IMR-90 (cell line): ENCODE data around the gene FADD. TPM values are rescaled to one million over a fixed set of nuclear protein-coding genes. Genes with fewer than 3 reads are reported as not detected.

Source experiments
- ATAC-seq: fragments of 200-7000 bp; cut with Tn5 transposase; 2 replicates; pipeline ENCODE4 v1.9.1; 2020; ENCODE audit warnings: low read depth, mild to moderate bottlenecking, moderate library complexity
- BruUV-seq: library from RNA; stranded (reverse); fragments of 400-500 nt; replicated peaks from 2 replicates; lab custom pipeline; 2021; lab: Mats Ljungman, UMichigan
- CTCF ChIA-PET: fragments of 300-600 bp; formaldehyde crosslinking; extraction: SDS; loops from one replicate; lab custom pipeline; 2021; ENCODE audit warnings: antibody characterized with exemption; lab: Yijun Ruan, JAX
- POLR2A ChIA-PET: fragments of 300-600 bp; sonication (Branson Sonifier 250); formaldehyde crosslinking; loops from one replicate; lab custom pipeline; 2022; ENCODE audit warnings: antibody characterized with exemption; ENCODE audit not compliant: unreplicated experiment; lab: Charles Lee
- DNase-seq: peaks from one replicate; pipeline ENCODE4 v3.0.0; 2013
- H2AFZ ChIP-seq: replicated peaks from 2 replicates; pipeline ENCODE3; 2013; ENCODE audit warnings: low read length, mild to moderate bottlenecking; ENCODE audit not compliant: poor library complexity
- H2AK5ac ChIP-seq: 2 replicates; pipeline ENCODE4 v1.6.1; 2013; ENCODE audit warnings: low read depth, low read length, inconsistent platforms
- H2AK9ac ChIP-seq: replicated peaks from 2 replicates; pipeline ENCODE3; 2013; ENCODE audit warnings: mild to moderate bottlenecking, low read depth, low read length, moderate library complexity; ENCODE audit not compliant: poor library complexity
- H2BK120ac ChIP-seq: 2 replicates; pipeline ENCODE4 v1.6.1; 2013; ENCODE audit warnings: low read depth, low read length, inconsistent platforms
- H2BK15ac ChIP-seq: 3 replicates; pipeline ENCODE4 v1.6.1; 2013; ENCODE audit warnings: low read depth, low read length, inconsistent platforms
- H2BK20ac ChIP-seq: 2 replicates; pipeline ENCODE4 v1.6.1; 2013; ENCODE audit warnings: low read depth, mild to moderate bottlenecking, inconsistent platforms, low read length, moderate library complexity
- H2BK5ac ChIP-seq: 2 replicates; pipeline ENCODE4 v1.6.1; 2013; ENCODE audit warnings: mild to moderate bottlenecking, low read depth, low read length, inconsistent platforms; ENCODE audit not compliant: poor library complexity, severe bottlenecking
- H3K14ac ChIP-seq: replicated peaks from 2 replicates; pipeline ENCODE4 v1.6.1; 2013; ENCODE audit warnings: low read depth, low read length, inconsistent platforms
- H3K18ac ChIP-seq: 2 replicates; pipeline ENCODE4 v1.6.1; 2013; ENCODE audit warnings: low read depth, low read length, control low read depth
- H3K23ac ChIP-seq: 2 replicates; pipeline ENCODE4 v1.6.1; 2013; ENCODE audit warnings: low read depth, low read length, inconsistent platforms
- H3K27ac ChIP-seq: 2 replicates; pipeline ENCODE4 v1.5.1; 2013; ENCODE audit warnings: mild to moderate bottlenecking, control low read depth, low read length; ENCODE audit not compliant: insufficient read depth
- H3K27me3 ChIP-seq: 2 replicates; pipeline ENCODE4 v1.6.1; 2013; ENCODE audit warnings: low read length; ENCODE audit not compliant: control insufficient read depth, insufficient read depth
- H3K36me3 ChIP-seq: 2 replicates; pipeline ENCODE4 v1.6.1; 2013; ENCODE audit warnings: low read length, mixed read lengths; ENCODE audit not compliant: control insufficient read depth, insufficient read depth
- H3K4ac ChIP-seq: 2 replicates; pipeline ENCODE4 v1.6.1; 2013; ENCODE audit warnings: low read depth, low read length, inconsistent platforms
- H3K4me1 ChIP-seq: 2 replicates; pipeline ENCODE4 v1.6.1; 2013; ENCODE audit warnings: low read length, mixed read lengths; ENCODE audit not compliant: control insufficient read depth, insufficient read depth
- H3K4me2 ChIP-seq: 2 replicates; pipeline ENCODE4 v1.6.1; 2013; ENCODE audit warnings: low read depth, mild to moderate bottlenecking, control low read depth, low read length, moderate library complexity
- H3K4me3 ChIP-seq: 2 replicates; pipeline ENCODE4 v1.5.1; 2013; ENCODE audit warnings: low read depth, mild to moderate bottlenecking, control low read depth, low read length, moderate library complexity; ENCODE audit not compliant: insufficient read depth
- H3K56ac ChIP-seq: 2 replicates; pipeline ENCODE4 v1.6.1; 2013; ENCODE audit warnings: low read length, inconsistent platforms; ENCODE audit not compliant: insufficient read depth; ENCODE audit errors: extremely low read depth
- H3K79me1 ChIP-seq, 2 experiments: 2 replicates each; pipeline ENCODE4 v1.6.1; 2013; ENCODE audit warnings: low read length in 2 of 2, inconsistent platforms in 1 of 2, low read depth in 1 of 2
- H3K9ac ChIP-seq: 2 replicates; pipeline ENCODE4 v1.6.1; 2013; ENCODE audit warnings: low read depth, low read length, control low read depth
- H3K9me1 ChIP-seq: 2 replicates; pipeline ENCODE4 v1.6.1; 2013; ENCODE audit warnings: low read length, inconsistent platforms; ENCODE audit not compliant: insufficient read depth
- H3K9me3 ChIP-seq: 2 replicates; pipeline ENCODE4 v1.6.1; 2013; ENCODE audit warnings: low read length; ENCODE audit not compliant: control insufficient read depth, insufficient read depth
- H4K20me1 ChIP-seq: 2 replicates; pipeline ENCODE4 v1.6.1; 2013; ENCODE audit warnings: low read length, inconsistent platforms; ENCODE audit not compliant: insufficient read depth
- H4K5ac ChIP-seq: 2 replicates; pipeline ENCODE4 v1.6.1; 2013; ENCODE audit warnings: mild to moderate bottlenecking, low read depth, low read length, control low read depth
- H4K8ac ChIP-seq, 2 experiments: 2 replicates each; pipeline ENCODE4 v1.6.1; 2013; ENCODE audit warnings: low read depth in 2 of 2, low read length in 2 of 2, control low read depth in 1 of 2, inconsistent platforms in 1 of 2
- H4K91ac ChIP-seq: 2 replicates; pipeline ENCODE4 v1.6.1; 2013; ENCODE audit warnings: low read depth, low read length, inconsistent platforms; ENCODE audit not compliant: insufficient read depth
- CEBPB ChIP-seq: IDR thresholded peaks from 2 replicates; pipeline ENCODE4 v1.6.1; 2012; ENCODE audit warnings: low read depth, low read length, improper control_type of control experiment
- CHD1 ChIP-seq: IDR thresholded peaks from 2 replicates; pipeline ENCODE4 v1.6.1; 2012; ENCODE audit warnings: low read depth, low read length, improper control_type of control experiment
- ELK1 ChIP-seq: fragments of 150-350 bp; IDR thresholded peaks from 2 replicates; pipeline ENCODE4 v1.6.1; 2016; ENCODE audit warnings: low read depth, mild to moderate bottlenecking, low read length, moderate library complexity, borderline replicate concordance
- FOS ChIP-seq: fragments of 150-350 bp; IDR thresholded peaks from 2 replicates; pipeline ENCODE4 v1.6.1; 2016; ENCODE audit warnings: low read depth, low read length
- MXI1 ChIP-seq: IDR thresholded peaks from 2 replicates; pipeline ENCODE4 v1.6.1; 2012; ENCODE audit warnings: low read depth, mild to moderate bottlenecking, low read length, moderate library complexity, borderline replicate concordance
- NFE2L2 ChIP-seq: fragments of 150-350 bp; IDR thresholded peaks from 2 replicates; pipeline ENCODE4 v1.6.1; 2016; ENCODE audit warnings: low read depth, mild to moderate bottlenecking, low read length
- POLR2A ChIP-seq: IDR thresholded peaks from 2 replicates; pipeline ENCODE4 v1.6.1; 2012; ENCODE audit warnings: mild to moderate bottlenecking, low read depth, low read length
- RAD21 ChIP-seq: IDR thresholded peaks from 2 replicates; pipeline ENCODE4 v1.6.1; 2012; ENCODE audit warnings: low read length, improper control_type of control experiment
- RCOR1 ChIP-seq: IDR thresholded peaks from 2 replicates; pipeline ENCODE4 v1.6.1; 2012; ENCODE audit warnings: mild to moderate bottlenecking, low read length, improper control_type of control experiment; ENCODE audit not compliant: insufficient replicate concordance
- RFX5 ChIP-seq: IDR thresholded peaks from 2 replicates; pipeline ENCODE4 v1.8.0; 2012; ENCODE audit warnings: low read depth, mild to moderate bottlenecking, low read length, moderate library complexity
- SMC3 ChIP-seq: fragments of 150-350 bp; IDR thresholded peaks from 2 replicates; pipeline ENCODE4 v1.6.1; 2016; ENCODE audit warnings: low read depth, mild to moderate bottlenecking, antibody characterized with exemption, low read length, moderate library complexity
- USF2 ChIP-seq: fragments of 150-350 bp; IDR thresholded peaks from 2 replicates; pipeline ENCODE4 v1.6.1; 2017; ENCODE audit warnings: mild to moderate bottlenecking, antibody characterized with exemption, low read length, low read depth
- WGBS, 2 experiments: methylation state at CpG; one replicate each; pipeline versions ENCODE4 v1.1.5 to v1.1.7; 2013; ENCODE audit warnings: missing lambda C conversion rate in 2 of 2; ENCODE audit not compliant: insufficient read length in 1 of 2; ENCODE audit errors: extremely low coverage in 2 of 2; 5-methylcytosine and 5-hydroxymethylcytosine counted together
- dilution Hi-C: fragments of 300-500 bp; cut with HindIII; formaldehyde crosslinking; loops from one replicate; pipeline ENCODE4 v1.14.3; 2018; ENCODE audit warnings: low sequenced_read_pairs; ENCODE audit not compliant: unreplicated experiment
- in situ Hi-C: fragments of 300-500 bp; cut with MboI; formaldehyde crosslinking; loops from 3 replicates; pipeline ENCODE4 v1.14.3; 2019; ENCODE audit warnings: low sequenced_read_pairs, inconsistent platforms, mixed read lengths
- intact Hi-C: fragments of 100-400 bp; cut with micrococcal nuclease; formaldehyde crosslinking; loops from 2 replicates; pipeline ENCODE4 v1.10.0; 2022
- polyA plus RNA-seq, 3 experiments: library from polyadenylated mRNA; depleted of rRNA; stranded (reverse); fragments of >200 nt; gene quantifications; 2 replicates each; pipeline ENCODE4 v1.2.3, GENCODE V29; 2012; ENCODE audit warnings: low replicate concordance in 1 of 3
- total RNA-seq: library from RNA; depleted of rRNA; stranded (reverse); fragments of >200 nt; gene quantifications from 2 replicates; pipeline ENCODE4 v1.2.3, GENCODE V29; 2012
- TF ChIP-seq, protein P1 (sequence below): conservative IDR thresholded peaks from 2 replicates; pipeline ENCODE4 v1.5.1; 2012; ENCODE audit warnings: mild to moderate bottlenecking, low read depth, low read length, improper control_type of control experiment

FADD gene
- total and polyA plus RNA-seq, 2 of the 4 experiments (the other 2 are of a cell fraction): 38.1 to 44.4 TPM

DNA sequence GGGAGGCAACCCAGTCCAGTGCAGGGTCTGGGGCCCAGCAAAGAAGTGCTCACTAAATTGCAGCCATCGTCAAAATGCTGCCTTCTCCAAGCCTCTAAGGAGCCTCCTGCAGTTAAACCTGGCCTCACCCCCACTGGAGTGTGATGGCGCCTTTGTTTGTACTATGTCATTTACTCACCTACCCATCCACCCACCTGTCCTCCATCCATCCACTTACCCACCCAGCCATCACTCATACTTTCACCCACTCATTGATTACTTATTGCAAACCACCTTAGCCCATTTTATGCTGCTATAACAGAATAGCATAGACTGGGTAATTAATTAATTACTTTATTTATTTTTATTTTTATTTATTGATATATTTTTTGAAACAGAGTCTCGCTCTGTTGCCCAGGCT, 38.6 kb downstream of the FADD start:
- in situ Hi-C loops: no loop called here
- H3K79me1 ChIP-seq: no peaks in the 10 kb centered on the region
- CTCF ChIA-PET: no interaction called here
- no peak overlapping the region for H3K23ac ChIP-seq
- H2BK20ac ChIP-seq: no peak overlapping the region
- H3K27ac ChIP-seq: no peak overlapping the region
- H2BK120ac ChIP-seq: no peak overlapping the region
- H2BK15ac ChIP-seq: no peak overlapping the region
- H3K9me3 ChIP-seq: no peaks in the 10 kb centered on the region
- H3K18ac ChIP-seq: no peak overlapping the region
- H3K4me3 ChIP-seq: no peak overlapping the region
- ATAC-seq (no peak), DNase-seq (no peak)
- no peak overlapping the region for H2BK5ac ChIP-seq
- H3K36me3 ChIP-seq: no peaks in the 10 kb centered on the region
- H2AK5ac ChIP-seq: no peak overlapping the region
- H2AFZ ChIP-seq: no peak overlapping the region
- no TSS peak for BruUV-seq
- TF ChIP-seq ELK1: no peak
- TF ChIP-seq POLR2A: no peak
- TF ChIP-seq RFX5: no peak
- TF ChIP-seq RCOR1: no peak
- TF ChIP-seq, protein P1, sequence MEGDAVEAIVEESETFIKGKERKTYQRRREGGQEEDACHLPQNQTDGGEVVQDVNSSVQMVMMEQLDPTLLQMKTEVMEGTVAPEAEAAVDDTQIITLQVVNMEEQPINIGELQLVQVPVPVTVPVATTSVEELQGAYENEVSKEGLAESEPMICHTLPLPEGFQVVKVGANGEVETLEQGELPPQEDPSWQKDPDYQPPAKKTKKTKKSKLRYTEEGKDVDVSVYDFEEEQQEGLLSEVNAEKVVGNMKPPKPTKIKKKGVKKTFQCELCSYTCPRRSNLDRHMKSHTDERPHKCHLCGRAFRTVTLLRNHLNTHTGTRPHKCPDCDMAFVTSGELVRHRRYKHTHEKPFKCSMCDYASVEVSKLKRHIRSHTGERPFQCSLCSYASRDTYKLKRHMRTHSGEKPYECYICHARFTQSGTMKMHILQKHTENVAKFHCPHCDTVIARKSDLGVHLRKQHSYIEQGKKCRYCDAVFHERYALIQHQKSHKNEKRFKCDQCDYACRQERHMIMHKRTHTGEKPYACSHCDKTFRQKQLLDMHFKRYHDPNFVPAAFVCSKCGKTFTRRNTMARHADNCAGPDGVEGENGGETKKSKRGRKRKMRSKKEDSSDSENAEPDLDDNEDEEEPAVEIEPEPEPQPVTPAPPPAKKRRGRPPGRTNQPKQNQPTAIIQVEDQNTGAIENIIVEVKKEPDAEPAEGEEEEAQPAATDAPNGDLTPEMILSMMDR: no peak
- TF ChIP-seq USF2: no peak
- no peak for TF ChIP-seq CEBPB
- TF ChIP-seq FOS: no peak
- no peak for TF ChIP-seq NFE2L2
- TF ChIP-seq RAD21: no peak
- TF ChIP-seq CHD1: no peak
- no peak for TF ChIP-seq SMC3
- no peak for TF ChIP-seq MXI1
- 25% methylated on average over 1 of the region's 3 CpGs; no CpG with 5 or more reads in 1 of the 2 experiments for WGBS, 2 experiments
- peaks cover 9% of the 10 kb centered on the region for H3K4me1 ChIP-seq
- H4K5ac ChIP-seq: no peak overlapping the region
- no peak overlapping the region for H3K9ac ChIP-seq
- peaks cover 18% of the 10 kb centered on the region for H3K27me3 ChIP-seq
- H3K56ac ChIP-seq: no peak overlapping the region
- H3K4me2 ChIP-seq: no peak overlapping the region
- intact Hi-C loops: no loop called here
- H2AK9ac ChIP-seq: no peak overlapping the region
- H4K20me1 ChIP-seq: no peaks in the 10 kb centered on the region; the same call in 1 of the 2 replicates
- H4K8ac ChIP-seq: no peak overlapping the region
- no peak overlapping the region for H3K4ac ChIP-seq
- H3K9me1 ChIP-seq: 0 out of 2 replicates have a peak, but pooled peaks cover 4% of the 10 kb centered on the region
- no peak overlapping the region for H3K14ac ChIP-seq
- dilution Hi-C loops: no loop called here
- no peak overlapping the region for H4K91ac ChIP-seq
- POLR2A ChIA-PET: no interaction called here
